HL-60/S4 treated with phorbol 12-myristate 13-acetate at 8.2 ng/mL for 4 days and 3 days (cell line): ENCODE data around the gene SELENON.

Experiments
- in situ Hi-C: fragments of 300-500 bp; cut with MboI; formaldehyde crosslinking; loops from 2 replicates; pipeline ENCODE4 v1.15.0; 2022; ENCODE audit warnings: low sequenced_read_pairs

The SELENON gene

DNA sequence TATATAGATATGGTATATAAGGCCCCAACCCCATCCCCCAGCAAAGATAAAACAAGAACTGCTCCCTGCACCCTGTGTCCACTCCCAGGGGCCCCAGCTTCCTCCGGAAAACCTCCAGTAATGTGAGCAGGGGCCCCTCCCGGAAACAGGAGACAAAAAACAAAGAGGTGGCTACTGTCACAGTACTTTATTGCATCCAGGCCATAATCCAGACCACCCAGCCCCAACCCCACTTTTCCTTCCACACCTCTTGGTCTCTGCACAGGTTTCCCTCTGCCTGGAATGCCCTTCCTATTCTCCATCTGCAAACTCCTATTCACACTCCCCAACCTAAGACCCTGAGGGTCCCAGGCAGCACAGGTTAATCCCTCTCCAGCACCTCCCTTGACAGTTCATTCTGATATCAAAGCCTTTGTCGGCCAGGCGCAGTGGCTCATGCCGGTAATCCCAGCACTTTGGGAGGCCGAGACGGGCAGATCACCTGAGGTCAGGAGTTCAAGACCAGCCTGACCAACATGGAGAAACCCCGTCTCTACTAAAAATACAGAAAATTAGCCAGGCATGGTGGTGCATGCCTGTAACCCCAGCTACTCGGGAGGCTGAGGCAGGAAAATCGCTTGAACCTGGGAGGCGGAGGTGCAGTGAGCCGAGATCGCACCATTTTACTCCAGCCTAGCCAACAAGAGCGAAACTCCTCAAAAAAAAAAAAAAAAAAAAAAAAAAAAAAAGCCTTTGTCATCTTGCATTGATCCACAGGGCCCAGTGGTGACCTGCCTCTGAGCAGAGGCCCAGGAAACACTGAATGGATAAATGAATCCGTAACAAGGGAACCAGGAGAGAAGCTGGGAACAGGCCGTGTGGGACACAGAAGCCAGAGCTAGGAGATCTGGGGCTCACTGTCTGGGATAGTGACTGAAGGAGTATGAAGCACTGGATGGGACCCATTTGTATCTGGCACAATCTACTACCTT, 61.6 kb downstream of the SELENON start:
- in situ Hi-C loops, result no loop called here

DNA sequence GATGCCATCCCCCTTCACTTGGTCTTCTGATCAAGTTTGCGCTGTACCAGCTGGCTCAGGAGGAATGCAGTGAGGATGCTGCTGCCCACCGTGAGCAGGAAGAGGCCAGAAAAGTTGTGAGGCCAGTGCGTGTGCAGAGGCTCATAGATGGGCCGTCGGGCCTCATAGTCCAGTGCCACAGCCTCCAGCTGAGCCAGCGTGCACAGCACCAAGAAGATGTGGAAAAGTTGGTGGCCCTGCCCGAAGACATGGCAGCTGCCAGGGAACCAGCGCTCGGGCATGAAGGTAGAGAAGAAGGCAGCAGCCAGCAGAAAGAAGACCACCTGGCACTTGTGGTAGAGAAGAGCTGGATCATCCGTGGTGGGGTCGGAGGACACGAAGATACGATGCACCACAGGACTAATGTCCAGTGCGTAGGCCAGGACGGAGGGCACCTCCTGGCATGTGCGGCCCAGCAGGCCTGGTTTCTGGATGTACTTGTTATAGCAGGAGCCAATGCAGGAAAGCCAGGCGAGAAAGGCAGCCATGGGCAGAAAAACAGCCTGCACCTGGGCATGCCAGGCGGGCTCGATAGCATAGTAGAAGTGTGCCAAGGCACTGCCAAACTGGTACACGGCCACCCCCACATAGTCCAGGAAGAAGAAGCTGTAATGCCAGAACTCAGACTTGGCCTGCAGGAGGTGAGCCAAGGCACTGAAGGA, 62.9 kb downstream of the SELENON start:
- in situ Hi-C loops, result no loop called here

GRCh38 chr1:25863486-25864262, 63.7 kb downstream of the SELENON start:
- in situ Hi-C loops, result no loop called here

- in situ Hi-C loops, result no loop called here
Observed at GRCh38 chr1:25864434-25864833, 64.4 kb downstream of the SELENON start.

DNA sequence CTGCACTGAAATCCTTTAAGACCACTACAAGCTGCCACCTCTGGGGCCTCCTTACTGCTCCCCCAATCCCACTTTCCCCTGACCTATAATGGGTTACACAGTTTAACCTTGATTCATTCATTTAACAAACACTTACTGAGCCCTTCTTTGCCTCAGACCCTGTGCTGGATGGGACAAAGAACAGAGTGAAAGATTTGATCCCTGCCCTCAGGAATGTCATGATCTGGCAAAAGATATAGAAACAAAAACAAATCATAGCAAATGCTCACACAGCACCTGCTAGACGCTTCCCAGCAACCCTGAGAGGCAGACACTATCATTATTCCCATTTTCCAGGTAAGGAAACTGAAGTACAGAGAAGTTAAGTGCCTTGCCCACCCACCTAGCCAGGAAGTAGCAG, 66.3 kb downstream of the SELENON start:
- in situ Hi-C loops, result no loop called here

GRCh38 chr1:25867210-25867991, 67.4 kb downstream of the SELENON start:
- in situ Hi-C loops, result no loop called here
